H1 (cell line): ENCODE results near the gene SF3B3. TPM values are rescaled to one million over a fixed set of nuclear protein-coding genes. Genes with fewer than 3 reads are reported as not detected.

Experiments used
- CTCF ChIA-PET: fragments of 300-600 bp; sonication (Branson Sonifier 250); formaldehyde crosslinking; loops from one replicate; lab custom pipeline; 2021; ENCODE audit not compliant: partially characterized antibody; lab: Charles Lee
- POLR2A ChIA-PET: fragments of 300-600 bp; sonication (Branson Sonifier 250); formaldehyde crosslinking; loops from one replicate; lab custom pipeline; 2021; ENCODE audit warnings: inconsistent platforms; ENCODE audit not compliant: partially characterized antibody; lab: Charles Lee
- DNase-seq, 2 experiments: peaks; one replicate each; pipeline versions ENCODE4 v3.0.0 to v3.0.0-alpha.2; 2010 to 2022; ENCODE audit warnings: low spot score in 2 of 2, low read depth in 1 of 2, mixed read lengths in 1 of 2
- FAIRE-seq: peaks from 2 replicates; lab custom pipeline; 2011; peaks lifted over from hg19 to GRCh38; lab: Jason Lieb, UNC
- H2AFZ ChIP-seq: 2 replicates; pipeline ENCODE4 v1.8.1; 2012; ENCODE audit warnings: low read length, inconsistent platforms
- H2AK5ac ChIP-seq: 2 replicates; pipeline ENCODE4 v1.6.1; 2013; ENCODE audit warnings: low read depth, low read length
- H2BK120ac ChIP-seq: replicated peaks from 2 replicates; pipeline ENCODE3; 2013; ENCODE audit warnings: low read depth, low read length, inconsistent platforms
- H2BK12ac ChIP-seq: 2 replicates; pipeline ENCODE4 v1.6.1; 2013; ENCODE audit warnings: low read depth, low read length
- H2BK15ac ChIP-seq: 2 replicates; pipeline ENCODE4 v1.6.1; 2013; ENCODE audit warnings: low read length
- H2BK20ac ChIP-seq: 2 replicates; pipeline ENCODE4 v1.6.1; 2013; ENCODE audit warnings: low read length
- H2BK5ac ChIP-seq: 2 replicates; pipeline ENCODE4 v1.6.1; 2013; ENCODE audit warnings: low read depth, low read length
- H3K14ac ChIP-seq: 2 replicates; pipeline ENCODE4 v1.6.1; 2013; ENCODE audit warnings: inconsistent platforms; ENCODE audit not compliant: insufficient read length
- H3K18ac ChIP-seq: 2 replicates; pipeline ENCODE4 v1.6.1; 2013; ENCODE audit warnings: low read length; ENCODE audit errors: extremely low read depth
- H3K23ac ChIP-seq: 2 replicates; pipeline ENCODE4 v1.6.1; 2013; ENCODE audit warnings: inconsistent platforms; ENCODE audit not compliant: insufficient read length
- H3K23me2 ChIP-seq: 2 replicates; pipeline ENCODE4 v1.6.1; 2013; ENCODE audit warnings: low read depth, low read length
- H3K27ac ChIP-seq: 2 replicates; pipeline ENCODE4 v1.6.1; 2011; ENCODE audit warnings: low read depth, low read length, inconsistent platforms
- H3K27me3 ChIP-seq, 4 experiments: replicated peaks in 1 of 4; 1 replicate in 1 of 4; 2 replicates in 3 of 4; pipeline versions ENCODE4 v1.6.1 to v1.8.1; 2011 to 2013; ENCODE audit warnings: low read length in 3 of 4, mild to moderate bottlenecking in 3 of 4, inconsistent platforms in 2 of 4, mixed read lengths in 2 of 4, moderate library complexity in 1 of 4; ENCODE audit not compliant: control insufficient read depth in 3 of 4, insufficient read depth in 3 of 4; ENCODE audit errors: extremely low read depth in 1 of 4
- H3K36me3 ChIP-seq, 4 experiments: 2 replicates each; pipeline versions ENCODE4 v1.6.1 to v1.8.1; 2011 to 2013; ENCODE audit warnings: mild to moderate bottlenecking in 4 of 4, low read length in 3 of 4, moderate library complexity in 2 of 4, control low read depth in 1 of 4, inconsistent platforms in 1 of 4; ENCODE audit not compliant: insufficient read depth in 4 of 4, control insufficient read depth in 2 of 4
- H3K4ac ChIP-seq: replicated peaks from 2 replicates; pipeline ENCODE3; 2013; ENCODE audit warnings: low read length, low read depth, mixed read lengths, inconsistent platforms; ENCODE audit not compliant: insufficient read length
- H3K4me1 ChIP-seq, 4 experiments: replicated peaks in 1 of 4; 1 replicate in 1 of 4; 2 replicates in 3 of 4; pipeline versions ENCODE4 v1.6.1 to v1.8.1; 2011 to 2013; ENCODE audit warnings: low read length in 3 of 4, inconsistent platforms in 2 of 4, mixed read lengths in 1 of 4; ENCODE audit not compliant: insufficient read depth in 4 of 4, control insufficient read depth in 3 of 4
- H3K4me2 ChIP-seq, 2 experiments: 2 replicates each; pipeline versions ENCODE4 v1.6.1 to v1.8.1; 2011 to 2013; ENCODE audit warnings: low read depth in 2 of 2, low read length in 2 of 2, control low read depth in 1 of 2, inconsistent platforms in 1 of 2, mild to moderate bottlenecking in 1 of 2; ENCODE audit not compliant: insufficient read depth in 1 of 2
- H3K4me3 ChIP-seq, 4 experiments: fragments of 200-600, 300-600 bp in 1 of 4; sonication (generic), shearing (Covaris generic), sonication (Bioruptor Twin) in 1 of 4; 2 replicates each; pipeline versions ENCODE4 v1.5.1 to v1.8.1; 2011 to 2016; ENCODE audit warnings: low read length in 4 of 4, low read depth in 3 of 4, control low read depth in 2 of 4, inconsistent platforms in 2 of 4, mild to moderate bottlenecking in 2 of 4, mixed read lengths in 1 of 4, moderate library complexity in 1 of 4; ENCODE audit not compliant: insufficient read depth in 2 of 4; ENCODE audit errors: extremely low read depth in 1 of 4
- H3K56ac ChIP-seq: replicated peaks from 2 replicates; pipeline ENCODE3; 2013; ENCODE audit warnings: low read depth, mild to moderate bottlenecking, mixed read lengths, low read length, inconsistent platforms; ENCODE audit not compliant: insufficient read length
- H3K79me1 ChIP-seq: 2 replicates; pipeline ENCODE4 v1.6.1; 2013; ENCODE audit warnings: low read depth, low read length, control low read depth
- H3K79me2 ChIP-seq, 2 experiments: 2 replicates each; pipeline versions ENCODE4 v1.6.1 to v1.8.1; 2012 to 2013; ENCODE audit warnings: low read length in 2 of 2, mild to moderate bottlenecking in 2 of 2, inconsistent platforms in 1 of 2; ENCODE audit not compliant: insufficient read depth in 2 of 2, control insufficient read depth in 1 of 2
- H3K9ac ChIP-seq, 4 experiments: replicated peaks in 1 of 4; 1 replicate in 1 of 4; 2 replicates in 3 of 4; pipeline versions ENCODE4 v1.6.1 to v1.8.1; 2011 to 2013; ENCODE audit warnings: low read depth in 3 of 4, low read length in 3 of 4, control low read depth in 2 of 4, mild to moderate bottlenecking in 2 of 4, moderate library complexity in 2 of 4, inconsistent platforms in 1 of 4; ENCODE audit errors: extremely low read depth in 1 of 4
- H3K9me3 ChIP-seq, 2 experiments: 2 replicates each; pipeline versions ENCODE4 v1.6.1 to v1.8.1; 2012 to 2013; ENCODE audit warnings: mild to moderate bottlenecking in 2 of 2, moderate library complexity in 2 of 2, control low read depth in 1 of 2, inconsistent platforms in 1 of 2, low read depth in 1 of 2, low read length in 1 of 2, mixed read lengths in 1 of 2; ENCODE audit not compliant: insufficient read depth in 2 of 2
- H4K20me1 ChIP-seq, 2 experiments: replicated peaks in 1 of 2; 2 replicates each; pipeline versions ENCODE3 to v1.8.1; 2011 to 2013; ENCODE audit warnings: inconsistent platforms in 2 of 2, low read length in 2 of 2, mild to moderate bottlenecking in 1 of 2; ENCODE audit not compliant: insufficient read depth in 2 of 2, control insufficient read depth in 1 of 2
- H4K5ac ChIP-seq: 2 replicates; pipeline ENCODE4 v1.6.1; 2013; ENCODE audit warnings: low read length, low read depth, mixed read lengths, inconsistent platforms; ENCODE audit not compliant: insufficient read length
- H4K8ac ChIP-seq: 2 replicates; pipeline ENCODE4 v1.8.0; 2013; ENCODE audit warnings: mild to moderate bottlenecking, moderate library complexity, low read length, inconsistent platforms; ENCODE audit not compliant: insufficient read depth; ENCODE audit errors: extremely low read depth
- H4K91ac ChIP-seq: replicated peaks from 2 replicates; pipeline ENCODE3; 2013; ENCODE audit warnings: low read length, mixed read lengths, inconsistent platforms; ENCODE audit not compliant: insufficient read length
- CEBPB ChIP-seq: IDR thresholded peaks from 2 replicates; pipeline ENCODE4 v1.6.1; 2012; ENCODE audit warnings: low read depth, low read length
- CHD1 ChIP-seq: IDR thresholded peaks from 2 replicates; pipeline ENCODE4 v1.6.1; 2012; ENCODE audit warnings: low read depth, low read length, improper control_type of control experiment
- CREB1 ChIP-seq: IDR thresholded peaks from 2 replicates; pipeline ENCODE4 v1.6.1; 2012; ENCODE audit warnings: inconsistent platforms
- GTF2F1 ChIP-seq: IDR thresholded peaks from 2 replicates; pipeline ENCODE4 v1.6.1; 2012; ENCODE audit warnings: low read depth, low read length, improper control_type of control experiment, borderline replicate concordance
- HDAC2 ChIP-seq, 2 experiments: fragments of 300-600 bp in 1 of 2; sonication (generic) in 1 of 2; IDR thresholded peaks; 2 replicates each; pipeline ENCODE4 v1.6.1; 2011 to 2012; ENCODE audit warnings: low read depth in 2 of 2, low read length in 2 of 2, mild to moderate bottlenecking in 2 of 2, moderate library complexity in 2 of 2, borderline replicate concordance in 1 of 2, inconsistent platforms in 1 of 2
- POU5F1 ChIP-seq: IDR thresholded peaks from 2 replicates; pipeline ENCODE4 v1.6.1; 2011; ENCODE audit warnings: low read depth, mild to moderate bottlenecking, low read length, moderate library complexity
- RXRA ChIP-seq: IDR thresholded peaks from 2 replicates; pipeline ENCODE4 v1.6.1; 2011; ENCODE audit warnings: low read depth, mild to moderate bottlenecking, low read length, moderate library complexity; ENCODE audit not compliant: insufficient read depth
- SP1 ChIP-seq: IDR thresholded peaks from 2 replicates; pipeline ENCODE4 v1.6.1; 2011; ENCODE audit warnings: low read depth, low read length
- SP2 ChIP-seq: IDR thresholded peaks from 2 replicates; pipeline ENCODE4 v1.6.1; 2012; ENCODE audit warnings: mild to moderate bottlenecking, low read length, inconsistent platforms
- USF2 ChIP-seq: IDR thresholded peaks from 2 replicates; pipeline ENCODE4 v1.6.1; 2011; ENCODE audit warnings: low read length, improper control_type of control experiment
- YY1 ChIP-seq: IDR thresholded peaks from 2 replicates; pipeline ENCODE4 v1.6.1; 2011; ENCODE audit warnings: low read depth, mild to moderate bottlenecking, low read length
- ZNF274 ChIP-seq: IDR thresholded peaks from 2 replicates; pipeline ENCODE4 v1.7.0; 2012; ENCODE audit warnings: low read length, borderline replicate concordance; ENCODE audit errors: extremely low read depth
- WGBS, 2 experiments: shearing (Covaris generic) in 1 of 2; methylation state at CpG; one replicate each; pipeline versions ENCODE4 v1.1.6 to v1.1.7; 2013 to 2015; ENCODE audit warnings: low lambda C conversion rate in 2 of 2, mixed read lengths in 2 of 2, inconsistent platforms in 1 of 2, low coverage in 1 of 2, missing lambda C conversion rate in 1 of 2; ENCODE audit not compliant: insufficient replicate concordance in 2 of 2, insufficient coverage in 1 of 2, insufficient read length in 1 of 2; ENCODE audit errors: extremely low coverage in 1 of 2, missing lambda C conversion rate in 1 of 2; 5-methylcytosine and 5-hydroxymethylcytosine counted together
- polyA plus RNA-seq, 7 experiments: library from polyadenylated mRNA; depleted of rRNA in 3 of 7; stranded (reverse) in 5 of 7; unstranded in 2 of 7; fragments of >200 nt in 5 of 7; fragments of 200-250 nt in 2 of 7; gene quantifications; 1 replicate in 5 of 7; 2 replicates in 1 of 7; 4 replicates in 1 of 7; pipeline versions ENCODE4 v1.2.1 to v1.2.3, GENCODE V29; 2011 to 2013; ENCODE audit warnings: missing spikeins in 2 of 7, mixed read lengths in 2 of 7
- total RNA-seq: library from RNA; stranded (reverse); fragmentation: NEBNext Ultra II Directional; extraction: Animal tissue kit (Norgen Biotek cat#: 25700); gene quantifications from 2 replicates; pipeline ENCODE4 v1.2.1, GENCODE V29; 2021

SF3B3 gene
- total and polyA plus RNA-seq, 2 of the 8 experiments (the other 6 are each of a cell fraction or from before 2014, with no cell fraction given) = 241 to 521 TPM

- no peak overlapping the region for H2AK5ac ChIP-seq
- H3K9ac ChIP-seq = peak overlapping the region in 1 of 4 experiments; percentile 13; a peak in 1 of 7 replicates
- no peak overlapping the region for H3K14ac ChIP-seq
- H3K4me1 ChIP-seq = no peaks in the 10 kb centered on the region
- H4K5ac ChIP-seq = no peak overlapping the region
- H2BK120ac ChIP-seq = no peak overlapping the region
- no peak for DNase-seq
- no peak overlapping the region for H3K4me2 ChIP-seq
- H3K4ac ChIP-seq = no peak overlapping the region
- no peak overlapping the region for H2BK5ac ChIP-seq
- H3K4me3 ChIP-seq = no peak overlapping the region
- peaks cover 10 to 20% of the 10 kb centered on the region in 2 experiments for H4K20me1 ChIP-seq
- H2BK20ac ChIP-seq = no peak overlapping the region
- CTCF ChIA-PET = no interaction called here
- no peak overlapping the region for H2BK15ac ChIP-seq
- no peak overlapping the region for H4K91ac ChIP-seq
- H3K36me3 ChIP-seq = peaks cover 63 to 99% (median 85%) of the 10 kb centered on the region in 4 experiments
- H3K23ac ChIP-seq = no peak overlapping the region
- WGBS, 2 experiments = 97% methylated on average over 3 of the region's 3 CpGs; no CpG with 5 or more reads in 1 of the 2 experiments
- peaks cover under 1 to 68% of the 10 kb centered on the region in 2 experiments; a peak in 3 of 4 replicates for H3K79me2 ChIP-seq
- H3K56ac ChIP-seq = no peak overlapping the region
- H3K9me3 ChIP-seq = no peaks in the 10 kb centered on the region
- H2AFZ ChIP-seq = no peak overlapping the region
- H3K23me2 ChIP-seq = no peaks in the 10 kb centered on the region
- H3K18ac ChIP-seq = no peak overlapping the region
- H3K79me1 ChIP-seq = peaks cover 3% of the 10 kb centered on the region
- FAIRE-seq = no peak
- H3K27me3 ChIP-seq = no peaks in the 10 kb centered on the region
- H4K8ac ChIP-seq = no peak overlapping the region
- no peak overlapping the region for H2BK12ac ChIP-seq
- POLR2A ChIA-PET = interaction anchor here (2.4 to 22.7 kb wide), 3 partner anchors 11 to 23 kb away, joined by 7 to 525 read pairs (median 17); no protein-coding TSS in a partner anchor
- H3K27ac ChIP-seq = no peak overlapping the region
- TF ChIP-seq SP2 = no peak
- TF ChIP-seq GTF2F1 = no peak
- TF ChIP-seq ZNF274 = no peak
- no peak for TF ChIP-seq SP1
- TF ChIP-seq HDAC2 (IDR thresholded peaks at IDR 0.05; ENCODE audit: borderline replicate concordance in 1 of 2, low read depth in 2 of 2, low read length in 2 of 2) = no peak
- TF ChIP-seq CEBPB = no peak
- TF ChIP-seq RXRA = no peak
- TF ChIP-seq USF2 = no peak
- TF ChIP-seq YY1 = no peak
- no peak for TF ChIP-seq CREB1
- TF ChIP-seq CHD1 = no peak
- TF ChIP-seq POU5F1 = no peak
These were observed 17.4 kb downstream of the SF3B3 start for GRCh38 chr16:70540994-70541393.
